ENCODE measurements around the gene NMNAT1.
A peak's percentile ranks its signal among the peaks of the same experiment; 100 is the strongest.
"Not testable (repeated sequence)": the region's sequence is repeated elsewhere in the genome, so short reads cannot be mapped to it uniquely, and the experiment has no call there.

NMNAT1 gene

DNA sequence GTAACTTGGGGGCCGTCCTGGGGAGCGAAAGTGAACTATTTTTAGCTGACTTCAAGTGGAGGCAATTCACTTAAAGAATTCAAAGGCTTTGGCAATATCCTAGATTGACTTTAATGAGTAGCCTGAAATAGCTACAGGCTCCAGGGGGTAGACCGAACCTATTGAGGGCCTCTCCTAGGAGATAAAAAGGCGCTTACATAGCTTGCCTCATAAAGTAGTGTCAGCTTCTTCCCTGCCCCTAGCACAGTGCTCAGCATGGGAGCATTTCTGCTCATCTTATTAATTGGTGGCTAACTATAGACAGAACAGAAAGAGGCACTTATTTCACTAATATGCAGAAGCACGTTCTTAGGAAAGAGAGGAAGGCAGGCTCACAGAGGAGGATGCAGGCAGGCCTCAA, 20.9 kb upstream of the NMNAT1 start:
- DNase-seq: no peak

DNA sequence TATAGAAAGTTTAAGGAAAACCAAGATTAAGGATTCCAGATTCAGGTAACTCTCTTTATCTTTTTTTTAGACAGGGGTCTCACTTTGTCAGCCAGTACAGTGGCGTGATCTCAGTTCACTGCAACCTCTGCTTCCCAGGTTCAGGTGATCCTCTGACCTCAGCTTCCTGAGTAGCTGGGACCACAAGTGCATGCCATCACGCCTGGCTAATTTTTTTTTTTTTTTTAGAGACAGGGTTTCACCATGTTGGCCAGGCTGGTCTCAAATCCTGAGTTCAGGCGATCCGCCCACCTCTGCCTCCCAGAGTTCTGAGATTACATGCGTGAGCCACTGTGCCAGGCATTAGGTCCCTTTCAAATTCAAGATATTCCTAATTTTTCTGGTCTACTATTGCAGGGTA, 16.0 kb upstream of the NMNAT1 start:
- DNase-seq: no peak

DNA sequence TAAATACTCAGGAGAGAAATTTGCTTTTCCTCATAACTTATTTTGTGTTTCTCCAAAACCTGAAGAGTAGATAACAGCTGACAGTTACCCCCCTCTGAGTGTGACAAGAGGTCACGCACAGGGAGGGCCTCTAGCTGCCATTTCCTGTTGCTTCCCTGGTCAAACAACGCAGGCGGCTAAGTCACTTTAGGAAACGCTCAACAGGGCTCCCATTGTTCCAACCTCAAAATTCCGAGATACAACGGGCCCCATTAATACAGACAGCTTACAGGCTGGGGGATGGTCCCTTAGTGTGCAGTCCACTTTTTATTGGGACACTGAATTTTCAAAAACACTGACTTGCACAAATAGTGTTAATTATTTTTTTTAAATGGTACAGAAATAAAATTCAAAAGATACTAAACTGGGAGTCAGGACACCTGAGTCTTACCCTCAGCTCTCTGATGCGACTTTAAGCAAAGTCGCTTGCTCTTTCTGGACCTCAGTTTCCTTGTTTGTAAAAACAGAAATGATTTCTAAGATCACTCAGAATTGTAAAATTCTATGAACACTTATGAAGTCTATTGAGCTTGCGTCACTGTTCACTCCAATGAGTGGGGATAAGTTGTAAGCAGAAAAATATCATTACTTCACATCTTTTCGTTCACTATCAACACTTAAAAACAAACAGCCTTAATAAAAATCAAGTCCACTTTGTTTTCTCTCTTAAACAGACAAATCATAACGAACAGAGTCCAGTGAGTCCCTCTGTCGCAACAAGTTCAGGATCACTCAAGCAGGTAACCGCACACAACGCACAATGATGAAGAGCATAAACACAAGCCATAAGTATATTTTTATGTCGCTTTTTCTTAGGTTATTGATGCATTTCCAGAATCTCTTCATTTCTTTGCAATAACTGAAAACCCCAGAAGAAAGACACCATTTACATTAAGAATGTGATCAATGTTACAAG, 13.6 kb upstream of the NMNAT1 start:
- no peak for DNase-seq

DNA sequence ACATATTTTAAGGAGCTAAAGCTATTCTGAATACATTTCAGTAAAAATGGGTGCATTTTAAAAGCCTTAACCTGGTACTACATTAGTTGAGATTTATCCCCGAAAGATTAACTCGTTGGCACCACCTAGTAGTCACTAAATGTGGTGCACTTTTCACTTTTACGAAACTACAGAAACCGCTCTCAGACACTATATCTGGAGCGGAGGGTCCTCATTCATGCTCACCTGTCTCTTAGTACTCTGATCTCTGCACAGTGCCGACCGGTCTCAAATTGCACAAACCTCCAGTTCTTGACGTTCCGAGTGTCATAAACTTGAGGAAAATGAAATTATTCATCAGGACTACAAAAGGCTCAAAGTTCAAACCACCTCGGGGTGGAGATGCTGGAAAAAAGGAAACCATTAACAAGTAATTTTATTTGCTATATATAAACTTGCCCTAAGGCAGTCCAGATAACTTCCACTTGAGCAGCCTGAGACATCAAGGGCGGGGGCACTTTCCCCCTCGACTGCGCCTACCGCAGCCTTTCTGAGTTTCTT, 806 bp upstream of the NMNAT1 start:
- DNase-seq: peak; percentile 39

DNA sequence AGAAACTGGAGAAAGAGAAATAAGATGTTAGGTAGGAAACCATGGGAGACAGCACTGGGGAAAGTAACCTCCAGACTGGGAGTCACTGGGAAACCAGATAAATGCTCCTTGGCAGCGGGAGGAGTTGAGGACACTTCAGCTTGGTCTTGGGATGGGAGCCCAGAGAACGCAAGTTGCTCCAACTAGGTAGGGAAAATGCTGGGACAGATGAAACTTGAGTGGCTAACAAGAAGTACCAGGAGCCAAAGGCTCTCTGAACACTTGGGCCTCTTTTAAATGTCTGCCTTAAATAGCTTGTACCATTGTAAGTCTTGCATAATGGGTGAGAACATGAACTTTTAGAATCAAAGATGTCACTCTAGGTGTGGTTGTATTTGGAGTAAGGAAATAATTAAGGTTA, 3.0 kb downstream of the NMNAT1 start:
- no peak for DNase-seq

DNA sequence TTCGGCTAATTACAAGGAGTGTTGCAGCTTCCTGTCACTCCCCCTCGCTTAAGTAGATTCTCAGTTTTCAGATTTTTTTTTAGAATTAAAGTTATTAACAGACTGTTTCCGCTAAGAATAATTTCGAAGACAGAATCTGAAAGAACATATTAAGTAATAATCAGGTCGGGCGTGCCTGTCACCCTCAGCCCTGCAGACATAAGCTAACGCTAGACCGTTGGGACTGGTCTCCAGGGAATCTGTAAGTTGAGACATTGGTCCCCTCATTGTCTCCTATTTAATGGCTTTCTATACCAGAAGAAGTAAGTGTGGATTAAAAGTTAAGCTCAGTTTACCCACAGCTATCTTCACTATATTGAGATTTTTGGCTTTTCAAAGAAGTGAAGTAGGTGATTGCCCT, 14.5 kb downstream of the NMNAT1 start:
- no peak for DNase-seq

DNA sequence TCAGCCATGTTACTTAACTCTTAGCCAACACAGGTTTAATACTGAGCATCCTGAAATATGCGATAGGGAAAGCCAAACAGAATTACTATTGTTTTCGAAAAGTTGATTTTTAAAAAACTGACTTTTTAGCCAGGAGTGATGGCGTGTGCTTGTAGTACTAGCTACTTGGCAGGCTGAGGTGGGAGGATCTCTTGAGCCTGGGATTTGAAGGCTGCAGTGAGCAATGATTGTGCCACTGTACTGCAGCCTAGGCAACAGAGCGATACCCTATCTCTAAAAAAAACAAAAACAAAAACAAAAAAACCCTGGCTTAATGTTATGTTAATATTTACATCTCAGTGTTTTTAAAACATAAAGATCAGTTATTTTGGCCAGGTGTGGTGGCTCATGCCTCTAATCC, 16.7 kb downstream of the NMNAT1 start:
- DNase-seq: no peak

DNA sequence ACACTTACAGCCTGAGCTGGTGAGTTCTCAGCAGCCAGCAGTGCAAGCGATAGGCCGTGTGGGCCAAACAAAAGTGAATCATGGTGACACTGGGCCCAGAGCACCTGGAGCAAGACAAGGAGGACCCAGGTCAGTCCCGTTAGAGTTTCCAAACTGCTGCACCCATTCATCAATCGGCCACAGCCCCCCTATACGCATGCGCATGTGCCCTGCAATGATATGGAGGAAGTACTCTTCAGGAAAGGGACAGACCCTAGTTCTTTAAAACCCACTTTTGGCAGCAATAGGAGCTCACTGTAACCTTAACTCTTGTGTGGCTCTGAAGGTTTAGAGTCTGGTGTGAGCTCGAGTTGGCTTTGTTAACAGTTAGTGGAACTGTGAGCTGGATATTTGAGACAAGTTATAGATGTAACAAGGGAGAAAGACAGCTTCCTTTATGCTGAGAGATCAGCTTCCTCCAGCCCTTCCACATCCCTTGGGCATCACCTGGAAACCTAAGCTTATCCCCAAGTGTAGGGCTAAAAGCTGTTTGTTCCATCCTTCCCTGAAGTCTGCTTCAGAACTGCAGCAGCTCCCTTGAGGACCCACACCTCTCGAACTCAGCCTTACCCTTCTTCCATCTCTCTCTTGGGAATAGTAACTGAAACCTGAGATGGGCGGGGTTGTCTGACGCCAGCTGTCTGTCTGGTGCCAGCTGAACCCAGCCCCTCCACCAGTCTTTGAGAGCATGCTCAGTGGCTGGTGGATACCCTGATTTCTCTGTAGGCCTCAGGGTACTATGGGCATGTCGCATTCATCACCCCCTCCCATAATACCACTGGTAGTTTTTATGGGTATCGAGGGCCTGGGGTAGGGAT, 17.7 kb downstream of the NMNAT1 start:
- no peak for DNase-seq

DNA sequence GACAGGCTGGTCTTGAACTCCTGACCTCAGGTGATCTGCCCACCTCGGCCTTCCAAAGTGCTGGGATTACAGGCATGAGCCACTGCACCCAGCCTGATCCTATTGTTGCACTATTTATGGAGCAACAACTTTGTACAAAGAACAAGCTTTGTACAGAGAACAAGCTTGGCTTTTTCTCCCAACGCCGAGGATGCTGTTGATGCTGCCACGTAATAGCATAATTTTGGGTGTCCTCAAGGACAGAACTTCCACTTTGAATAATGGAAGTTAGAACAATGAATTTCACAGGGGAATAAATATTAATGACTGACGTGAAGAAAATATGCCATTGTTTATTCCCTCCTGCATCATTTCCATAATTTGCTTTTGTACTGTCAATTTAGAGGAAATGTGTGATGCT, 41.0 kb downstream of the NMNAT1 start:
- no peak for DNase-seq

DNA sequence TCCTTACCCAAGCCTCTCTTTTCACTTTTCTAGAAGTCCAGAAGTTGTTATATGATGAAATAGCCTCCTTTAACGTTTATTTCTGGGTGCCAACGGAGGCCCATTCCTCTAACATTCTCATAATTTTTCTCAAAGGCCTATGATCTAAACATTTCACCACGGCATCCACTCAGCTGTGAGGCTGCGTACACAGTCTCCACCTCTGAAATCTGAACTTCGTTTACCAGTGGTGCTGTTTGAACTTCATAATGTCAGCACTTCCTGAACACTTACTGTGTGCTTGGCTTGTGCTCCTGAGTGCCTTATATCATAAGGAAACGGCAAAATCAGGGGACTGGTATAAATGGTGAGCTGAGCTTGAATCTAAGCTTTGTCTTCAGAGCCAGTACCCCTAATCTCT, 41.7 kb downstream of the NMNAT1 start:
- DNase-seq: no peak

DNA sequence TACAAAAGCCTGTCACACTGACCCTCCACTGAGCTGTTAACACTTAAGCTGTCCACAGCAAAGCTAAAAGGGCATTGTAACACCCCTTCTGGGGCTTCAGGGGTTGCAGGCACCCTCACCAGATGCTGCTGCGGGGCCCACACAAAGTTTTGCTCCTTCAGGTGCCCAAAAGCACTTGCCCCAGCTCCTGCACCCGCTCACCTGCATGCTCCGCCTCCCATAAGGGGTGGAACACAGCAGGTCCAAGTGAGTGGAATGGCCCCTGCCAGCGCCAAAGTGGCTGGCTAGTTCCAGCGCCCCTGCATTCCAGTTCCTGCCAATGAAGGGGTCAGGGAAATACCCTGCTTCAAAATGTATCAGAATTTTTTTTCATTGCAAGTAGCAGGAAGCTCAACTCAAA, 46.5 kb downstream of the NMNAT1 start:
- no peak for DNase-seq

DNA sequence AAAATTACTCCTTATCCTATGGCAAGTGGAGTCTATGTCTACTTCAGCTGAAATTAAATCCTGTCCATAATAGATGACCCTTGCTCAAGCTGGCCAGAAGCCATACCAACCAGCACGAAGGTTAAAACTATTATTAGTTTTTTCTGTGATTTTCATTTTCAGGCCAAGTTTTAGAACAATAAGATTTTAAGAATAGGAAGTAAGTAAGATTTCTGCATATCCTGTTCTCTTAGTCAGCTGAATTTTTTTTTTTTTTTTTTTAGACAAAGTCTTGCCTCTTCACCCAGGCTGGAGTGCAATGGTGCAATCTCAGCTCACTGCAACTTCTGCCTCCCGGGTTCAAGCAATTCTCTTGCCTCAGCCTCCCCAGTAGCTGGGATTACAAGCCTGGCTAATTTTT, 47.7 kb downstream of the NMNAT1 start:
- no peak for DNase-seq

DNA sequence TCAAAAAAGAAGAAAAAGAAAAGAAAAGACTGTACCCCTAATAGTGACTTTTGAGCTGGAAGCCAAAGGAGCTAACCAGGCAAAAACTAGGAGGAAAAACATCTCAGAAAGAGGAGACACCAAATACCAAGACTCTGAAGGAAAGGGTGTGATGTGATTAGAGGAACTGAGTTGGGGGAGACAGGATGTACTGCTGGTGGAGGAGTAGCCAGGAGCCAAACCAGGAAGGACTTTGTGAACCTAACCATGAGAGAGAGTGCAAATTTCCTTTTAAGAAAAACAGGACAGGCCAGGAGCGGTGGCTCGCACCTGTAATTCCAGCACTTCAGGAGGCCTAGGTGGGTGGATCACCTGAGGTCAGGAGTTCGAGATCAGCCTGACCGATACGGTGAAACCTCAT, 49.6 kb downstream of the NMNAT1 start:
- no peak for DNase-seq

DNA sequence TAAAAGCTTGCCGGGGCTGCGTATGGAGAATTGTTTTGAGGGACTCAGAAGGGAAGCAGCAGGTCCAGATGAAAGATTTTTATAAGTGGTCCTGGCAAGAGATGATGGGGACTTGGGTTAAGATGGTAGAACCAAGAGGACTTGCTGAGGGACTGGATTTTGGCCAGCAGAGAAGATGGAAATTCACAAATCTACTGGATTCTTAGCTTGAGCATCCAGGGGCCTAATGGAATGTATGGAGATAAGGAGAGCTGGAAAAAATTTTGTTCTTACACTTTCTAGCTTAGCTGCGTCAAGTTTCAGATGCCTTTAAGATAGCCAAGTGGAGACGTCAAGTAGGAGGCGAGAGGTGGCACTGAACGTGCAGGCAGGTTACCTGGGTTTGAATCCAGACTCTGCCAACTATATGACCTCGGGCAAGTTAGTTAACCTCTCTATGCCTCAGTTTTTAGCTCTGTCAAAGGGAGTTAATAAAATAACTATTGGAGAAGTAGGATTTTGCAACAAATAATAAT, 50.3 kb downstream of the NMNAT1 start:
- DNase-seq: no peak

DNA sequence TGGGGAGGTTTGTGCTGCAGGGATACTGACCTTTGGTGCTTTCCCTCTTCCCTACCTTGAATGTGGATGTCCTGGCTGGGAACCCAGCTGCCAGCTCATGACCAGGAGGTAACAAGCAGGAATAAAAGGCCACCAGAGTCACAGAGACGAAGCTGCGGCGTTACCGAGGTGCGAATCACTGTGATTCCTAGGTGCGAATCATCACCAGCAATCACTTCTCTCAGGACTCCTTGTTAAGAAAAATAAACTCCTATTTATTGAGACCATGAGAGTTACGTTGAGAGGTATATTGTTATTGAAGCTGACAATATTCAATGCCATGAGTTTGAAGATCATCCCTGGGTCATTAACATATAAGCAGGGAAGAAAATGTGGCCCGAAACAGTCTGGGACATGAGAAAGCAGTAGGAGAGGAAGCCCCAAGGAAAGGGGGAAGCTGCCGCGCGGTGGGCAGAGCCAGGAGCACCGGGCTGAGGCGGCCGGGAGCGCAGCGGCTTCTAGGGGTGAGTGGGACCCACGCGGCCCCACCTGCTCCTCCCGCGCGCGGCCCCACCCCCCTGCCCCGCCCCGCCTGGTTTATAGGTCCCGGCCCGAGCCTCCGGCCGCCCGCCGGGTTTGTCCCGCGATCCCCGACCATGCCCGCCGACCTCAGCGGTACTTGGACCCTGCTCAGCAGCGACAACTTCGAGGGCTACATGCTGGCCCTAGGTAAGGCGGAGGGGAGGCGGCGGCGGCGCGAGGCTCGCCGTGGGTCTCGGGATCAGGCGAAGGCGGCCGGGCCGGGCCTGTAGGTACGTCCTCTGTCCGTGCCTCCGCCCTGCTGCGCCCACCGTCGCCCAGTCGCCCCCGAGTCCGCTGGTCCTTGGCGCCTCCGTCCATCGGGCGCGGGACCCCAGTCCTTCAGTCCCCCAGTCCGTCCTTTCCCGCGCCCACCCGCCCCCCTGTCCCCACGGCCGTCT, 53.6 kb downstream of the NMNAT1 start, which contains the start of gene RBP7:
TSS of gene RBP7 (plus strand) at position 605 of the 959 bp plus-strand sequence. CDS start at position 636, 31 bp downstream.
- DNase-seq: peak; percentile 28

DNA sequence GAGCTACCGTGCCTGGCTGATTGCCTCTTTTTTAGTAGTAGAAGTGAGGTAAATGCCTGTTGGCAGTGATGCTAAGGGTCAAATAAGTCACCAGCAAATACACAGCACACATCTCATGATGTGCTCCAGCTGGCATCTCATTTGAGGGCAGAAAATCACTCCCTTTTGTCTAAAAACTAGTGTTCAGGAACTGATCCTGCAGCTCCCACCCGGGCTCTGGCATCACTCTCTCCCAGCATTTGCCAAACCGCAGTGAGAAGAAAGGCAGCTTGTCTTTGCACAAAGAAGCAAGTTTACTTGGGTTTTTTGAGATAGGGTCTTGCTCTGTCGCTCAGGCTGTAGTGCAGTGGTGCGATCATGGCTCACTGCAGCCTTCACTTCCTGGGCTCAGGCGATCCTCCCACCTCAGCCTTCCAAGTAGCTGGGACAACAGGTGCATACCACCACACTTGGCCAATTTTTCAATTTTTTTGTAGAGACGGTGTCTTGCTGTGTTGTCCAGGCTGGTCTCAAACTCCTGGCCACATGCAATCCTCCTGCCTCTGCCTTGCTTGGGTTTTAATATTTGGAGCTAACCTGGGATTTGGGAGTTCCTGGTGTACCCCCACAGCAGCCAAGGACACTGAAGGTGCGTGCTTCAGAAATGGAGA, 57.9 kb downstream of the NMNAT1 start:
- no peak for DNase-seq

DNA sequence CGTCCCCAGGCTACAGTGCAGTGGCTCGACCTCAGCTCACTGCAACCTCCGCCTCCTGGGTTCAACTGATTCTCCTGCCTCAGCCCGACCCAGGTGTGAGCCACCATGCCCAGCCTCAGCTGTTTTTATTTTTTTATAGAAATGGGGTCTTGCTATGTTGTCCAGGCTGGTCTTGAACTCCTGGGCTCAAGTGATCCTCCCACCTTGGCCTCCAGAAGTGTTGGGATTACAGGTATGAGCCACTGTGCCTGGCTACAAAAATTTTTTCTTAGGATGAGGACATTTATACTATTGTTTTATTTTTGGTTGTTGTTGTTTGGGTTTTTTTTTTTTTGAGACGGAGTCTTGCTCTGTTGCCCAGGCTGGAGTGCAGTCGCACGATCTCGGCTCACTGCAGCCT, 62.0 kb downstream of the NMNAT1 start:
- DNase-seq: not testable (repeated sequence)

DNA sequence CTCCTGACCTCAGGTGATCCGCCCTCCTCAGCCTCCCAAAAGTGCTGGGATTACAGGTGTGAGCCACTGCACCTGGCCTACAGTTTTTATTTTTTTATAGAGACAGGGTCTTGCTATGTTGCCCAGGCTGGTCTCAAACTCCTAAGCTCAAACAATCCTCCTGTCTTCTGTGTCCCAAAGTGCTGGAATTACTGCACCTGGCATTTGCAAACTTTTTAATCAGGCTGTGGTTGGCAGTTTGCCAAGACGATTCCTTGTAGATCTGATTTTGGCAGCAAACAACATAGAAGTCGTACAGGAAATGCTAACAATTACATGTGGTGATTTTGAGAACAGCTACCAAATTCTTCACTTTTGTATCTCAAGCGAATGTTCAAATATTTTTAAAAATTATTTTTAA, 63.9 kb downstream of the NMNAT1 start:
- no peak for DNase-seq

DNA sequence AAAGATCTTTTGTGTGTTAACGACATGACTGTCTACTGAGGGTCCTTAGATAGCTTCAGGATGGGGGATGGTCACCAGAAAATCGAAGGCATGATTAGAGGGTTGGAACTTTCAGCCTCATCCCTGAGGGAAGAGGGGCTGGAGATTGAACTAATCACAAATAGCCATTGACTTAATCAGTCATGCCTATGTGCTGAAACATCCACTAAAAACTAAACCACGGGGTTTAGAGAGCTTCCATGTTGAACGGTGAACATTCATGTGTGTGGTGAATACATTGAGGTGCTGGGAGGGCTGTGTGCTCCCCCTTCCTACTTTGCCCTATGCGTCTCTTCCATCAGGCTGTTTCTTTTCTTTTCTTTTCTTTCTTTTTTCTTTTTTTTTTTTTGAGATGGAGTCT, 70.7 kb downstream of the NMNAT1 start:
- no peak for DNase-seq

DNA sequence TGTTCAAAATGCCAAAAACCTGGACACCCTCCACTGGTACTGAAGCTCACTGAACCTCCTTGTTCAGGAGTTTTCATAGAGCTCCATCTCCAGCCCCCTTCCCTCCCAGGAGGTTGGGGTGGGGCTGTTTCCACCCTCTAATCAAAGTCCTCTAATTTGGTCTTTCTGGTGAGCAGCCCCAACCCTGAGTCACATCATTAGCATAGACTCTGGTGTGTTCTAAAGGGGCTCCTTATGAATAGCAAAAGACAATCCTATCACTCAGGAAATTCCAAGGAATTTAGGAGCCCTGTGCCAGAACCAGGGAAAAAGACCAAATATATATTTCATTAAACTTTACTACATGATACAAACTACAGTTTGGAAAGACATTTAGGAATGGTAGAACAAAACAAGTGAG, 76.3 kb downstream of the NMNAT1 start:
- DNase-seq: no peak

DNA sequence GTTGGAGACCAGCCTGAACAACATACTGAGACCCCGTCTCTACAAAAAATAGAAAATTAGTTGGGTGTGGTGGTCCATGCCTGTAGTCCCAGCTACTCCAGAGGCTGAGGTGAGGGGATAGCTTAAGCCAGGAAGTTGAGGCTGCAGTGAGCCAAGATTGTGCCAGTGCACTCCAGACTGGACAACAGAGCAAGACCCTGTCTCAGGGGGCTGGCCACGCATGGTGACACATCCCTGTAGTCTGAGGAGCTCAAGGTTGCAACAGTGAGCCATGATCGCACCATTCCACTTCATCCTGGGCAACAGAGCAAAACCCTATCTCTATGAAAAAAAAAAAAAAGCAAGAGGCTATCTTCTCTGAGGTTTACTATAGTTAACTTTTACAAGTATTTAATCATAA, 76.8 kb downstream of the NMNAT1 start:
- DNase-seq: no peak

DNA sequence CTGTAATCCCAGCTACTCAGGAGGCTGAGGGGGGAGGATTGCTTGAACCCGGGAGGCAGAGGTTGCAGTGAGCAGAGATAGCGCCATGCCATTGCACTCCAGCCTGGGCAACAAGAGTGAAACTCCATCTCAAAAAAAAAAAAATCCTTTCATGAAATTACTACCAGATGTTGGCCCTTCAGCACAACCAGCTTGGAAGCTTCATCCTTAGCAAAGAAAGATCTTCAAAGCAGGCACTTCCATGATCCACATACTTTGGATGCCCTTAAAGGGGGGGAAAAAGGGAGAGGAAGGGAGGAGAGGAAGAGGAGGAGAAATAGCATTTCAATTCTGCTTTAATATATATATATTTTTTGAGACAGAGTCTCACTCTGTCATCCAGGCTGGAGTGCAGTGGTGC, 77.4 kb downstream of the NMNAT1 start:
- DNase-seq: not testable (repeated sequence)
